GM19240 (cell line): ENCODE results near the gene CYP39A1.

Experiments used
- DNase-seq: peaks from one replicate; pipeline ENCODE4 v3.0.0; 2011; ENCODE audit warnings: low spot score; ENCODE audit not compliant: insufficient read length

Gene CYP39A1

DNA sequence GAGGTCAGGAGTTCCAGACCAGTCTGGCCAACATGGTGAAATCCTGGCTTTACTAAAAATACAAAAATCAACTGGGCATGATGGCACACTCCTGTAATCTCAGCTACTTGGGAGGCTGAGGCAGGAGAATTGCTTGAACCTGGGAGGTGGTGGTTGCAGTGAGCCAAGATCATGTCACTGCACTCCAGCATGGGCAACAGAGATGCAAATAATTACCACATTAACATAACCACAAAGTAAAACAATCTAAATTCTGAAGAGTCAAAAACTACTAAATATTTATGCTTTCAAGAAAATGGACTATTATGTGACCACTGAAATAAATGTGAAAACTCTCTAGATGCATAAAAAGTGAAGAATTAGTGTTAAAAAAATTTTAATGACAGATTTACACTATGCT lies 59.9 kb downstream of the CYP39A1 start:
- DNase-seq, result no peak

- no peak for DNase-seq
Observed at GRCh38 chr6:46592046-46592445, 60.6 kb downstream of the CYP39A1 start.

GRCh38 chr6:46590765-46591164 lies 61.9 kb downstream of the CYP39A1 start:
- DNase-seq, result no peak

GRCh38 chr6:46586906-46587305 lies 65.7 kb downstream of the CYP39A1 start:
- no peak for DNase-seq

DNA sequence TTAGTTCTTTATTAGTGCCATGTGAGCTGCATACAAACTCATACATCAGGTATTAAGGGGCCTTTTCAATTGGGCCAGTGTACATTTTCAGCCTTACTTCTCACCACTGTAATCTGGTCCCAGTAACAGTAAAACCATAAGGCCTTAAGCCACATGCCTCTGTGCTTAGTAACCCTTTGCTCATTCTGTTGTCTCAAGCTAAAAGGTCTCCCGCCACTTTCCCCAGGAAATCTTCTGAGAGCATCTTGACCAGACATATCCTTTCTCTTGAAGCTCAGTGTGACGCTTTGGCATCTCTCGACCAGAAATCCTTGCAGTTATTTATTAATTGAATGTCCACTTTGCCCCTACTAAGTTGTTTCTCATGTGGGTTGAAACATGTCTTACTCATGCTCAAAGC lies 68.0 kb downstream of the CYP39A1 start:
- DNase-seq, result no peak

- no peak for DNase-seq
Observed at GRCh38 chr6:46583721-46584120, 68.9 kb downstream of the CYP39A1 start.

DNA sequence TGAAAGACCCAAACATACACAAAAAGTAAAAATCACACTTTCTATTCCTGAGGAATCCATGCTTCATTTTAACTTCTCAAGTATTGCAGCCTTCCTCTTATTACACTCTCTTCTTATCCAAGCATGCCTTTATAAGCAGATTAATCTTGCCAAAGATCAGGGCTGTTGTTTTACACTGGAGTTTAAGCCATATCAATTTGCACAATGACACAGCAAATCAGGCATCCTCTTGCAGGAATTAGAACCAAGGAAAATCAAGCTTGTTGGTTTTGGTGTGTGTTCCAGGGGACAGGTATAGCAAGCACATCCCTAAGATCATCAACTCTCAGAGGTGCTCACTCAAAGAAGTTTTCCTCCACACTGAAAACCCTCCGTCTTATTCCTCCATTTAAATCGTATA lies 69.5 kb downstream of the CYP39A1 start:
- no peak for DNase-seq

- DNase-seq, result no peak
Observed at GRCh38 chr6:46581459-46582177, 71.0 kb downstream of the CYP39A1 start.

DNA sequence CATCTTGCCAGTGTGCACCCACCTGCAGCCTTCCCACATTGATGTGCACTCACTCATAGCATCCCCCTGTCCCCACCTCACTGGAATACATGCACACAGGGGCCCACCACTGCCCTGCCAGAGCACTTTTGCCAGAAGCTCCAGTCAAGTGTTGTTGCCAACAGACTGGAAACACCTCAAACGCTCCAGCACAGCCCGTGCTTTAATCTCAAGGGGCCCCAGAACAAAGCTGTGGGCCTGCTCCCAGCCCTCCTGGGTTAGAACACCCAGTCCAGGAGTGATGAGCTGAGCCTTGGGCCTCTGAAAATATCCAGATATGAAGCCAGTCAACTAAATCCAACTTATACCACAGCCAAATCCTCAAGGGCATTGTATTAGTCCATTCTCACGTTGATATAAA lies 77.1 kb downstream of the CYP39A1 start:
- no peak for DNase-seq

GRCh38 chr6:46573140-46573539 lies 79.5 kb downstream of the CYP39A1 start:
- DNase-seq, result no peak

GRCh38 chr6:46565531-46565930 lies 87.1 kb downstream of the CYP39A1 start:
- no peak for DNase-seq

DNA sequence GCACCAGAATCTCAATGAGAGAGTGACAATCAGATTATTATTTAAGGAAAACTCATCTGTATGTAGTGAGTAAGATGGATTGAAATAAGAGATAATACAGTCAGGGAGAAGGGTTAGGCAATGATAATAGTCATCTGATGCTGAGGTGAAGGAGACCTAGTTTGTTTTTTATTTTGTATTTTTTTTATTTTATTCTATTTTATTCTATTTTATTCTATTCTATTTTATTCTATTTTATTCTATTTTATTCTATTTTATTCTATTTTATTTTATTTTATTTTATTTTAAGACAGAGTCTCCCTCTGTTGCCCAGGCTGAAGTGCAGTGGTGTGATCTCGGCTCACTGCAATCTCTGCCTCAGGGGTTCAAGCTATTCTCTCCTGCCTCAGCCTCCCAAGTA lies 88.7 kb downstream of the CYP39A1 start:
- DNase-seq, result no peak

DNA sequence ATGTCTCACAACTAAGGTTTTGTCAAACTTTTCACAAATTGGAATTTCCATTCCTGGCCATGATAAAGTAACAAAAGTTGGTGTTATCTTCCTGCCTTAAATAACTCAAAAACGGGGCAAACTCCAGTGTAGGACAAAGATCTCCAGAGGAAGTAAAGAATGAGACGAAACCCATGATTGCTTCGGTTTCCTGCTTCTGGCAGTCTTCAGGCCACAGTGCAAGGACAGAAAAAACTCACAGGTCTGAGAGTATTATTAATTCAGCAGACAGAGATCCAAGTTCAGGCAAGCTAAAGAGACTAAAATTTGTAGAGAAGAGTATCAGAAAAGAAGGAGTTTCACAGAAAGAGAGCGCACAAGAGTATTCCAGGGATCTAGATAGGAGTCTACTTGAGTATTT lies 96.6 kb downstream of the CYP39A1 start:
- DNase-seq, result no peak

DNA sequence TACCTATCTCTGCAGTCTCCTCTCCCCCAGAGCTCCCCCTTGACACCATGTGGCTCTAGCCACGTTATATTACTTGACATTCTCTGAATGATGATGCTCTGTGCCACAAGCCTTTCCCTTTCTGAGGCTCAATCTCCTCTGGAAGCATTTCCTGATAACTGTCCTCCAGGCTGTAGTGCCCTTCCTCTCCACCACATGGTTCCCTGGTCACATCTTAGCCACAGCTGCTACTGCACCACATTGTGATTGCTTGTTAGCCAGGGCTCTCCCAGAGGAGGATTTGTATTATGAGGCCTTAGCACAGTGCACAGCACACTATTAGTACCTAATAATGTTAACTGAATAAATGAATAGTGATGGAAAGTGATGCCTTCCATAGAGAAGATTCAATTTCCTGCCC lies 97.5 kb downstream of the CYP39A1 start:
- no peak for DNase-seq

GRCh38 chr6:46549155-46549554 lies 103.5 kb downstream of the CYP39A1 start:
- DNase-seq, result no peak

DNA sequence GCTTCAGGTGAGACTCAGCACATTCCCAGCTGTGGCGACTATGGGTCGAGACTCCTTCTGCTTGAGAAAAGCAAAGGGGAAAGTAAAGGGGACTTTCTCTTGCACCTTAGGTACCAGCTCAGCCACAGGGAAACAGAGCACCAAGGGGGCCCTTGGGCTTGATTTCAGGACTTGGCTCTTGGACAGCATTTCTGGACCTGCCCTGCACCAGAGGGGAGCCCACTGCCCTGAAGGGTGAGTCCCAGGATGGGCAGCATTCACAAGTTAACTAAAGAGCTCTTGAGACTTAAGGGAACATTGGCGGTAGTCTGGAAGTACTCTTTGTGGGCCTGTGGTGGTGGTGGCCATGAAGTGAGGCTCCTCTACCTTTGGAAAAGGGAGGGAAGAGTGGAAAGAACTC lies 111.1 kb downstream of the CYP39A1 start:
- DNase-seq, result no peak

DNA sequence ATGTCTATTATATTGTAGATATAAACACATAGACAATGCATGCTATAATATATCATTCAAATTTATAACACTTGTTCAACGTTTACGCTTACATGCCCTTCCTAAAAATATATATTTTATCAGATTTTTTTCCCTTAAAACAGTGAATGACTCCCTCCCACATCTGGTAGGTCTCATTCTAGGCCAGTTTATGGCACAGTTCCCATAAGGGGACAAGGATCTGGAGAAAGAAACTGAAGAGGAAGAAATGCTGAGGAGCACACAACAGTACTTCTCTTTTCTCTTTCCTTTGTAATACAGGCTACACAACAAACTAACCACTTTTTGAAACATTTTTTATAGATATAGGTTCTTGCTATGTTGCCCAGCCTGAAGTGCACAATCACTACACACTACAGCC lies 112.8 kb downstream of the CYP39A1 start:
- DNase-seq, result no peak

DNA sequence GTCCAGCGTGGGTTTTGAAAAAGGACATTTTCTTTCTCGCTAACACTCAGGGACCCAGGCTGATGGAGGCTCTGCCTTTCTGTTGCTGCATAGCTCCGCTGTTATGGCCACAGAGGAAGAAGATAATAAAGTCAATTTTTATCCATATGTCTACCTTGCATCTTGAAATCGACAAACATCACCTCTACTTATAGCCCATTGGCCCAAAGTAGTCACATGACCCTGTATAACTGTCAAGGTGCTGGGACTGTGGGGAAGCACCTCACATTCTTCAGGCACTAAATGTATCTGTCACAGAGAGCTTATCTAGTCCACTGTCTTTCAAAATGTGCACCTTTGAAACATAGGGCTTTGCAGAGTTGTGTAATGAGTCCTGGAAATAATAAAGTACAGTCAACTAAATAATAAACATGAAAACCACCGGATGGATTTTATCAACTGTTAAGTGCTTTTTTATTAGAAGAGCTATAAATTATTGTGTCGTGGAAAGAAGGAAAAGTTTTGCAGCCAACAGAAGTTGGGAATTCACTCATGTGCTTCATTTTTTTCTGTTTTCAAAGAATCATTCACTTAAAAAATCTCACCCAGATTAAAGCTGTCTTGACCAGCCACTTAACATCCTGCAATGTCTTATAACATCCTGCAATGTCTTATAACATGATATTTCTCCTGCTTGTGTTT lies 113.7 kb downstream of the CYP39A1 start:
- no peak for DNase-seq

- DNase-seq, result no peak
Observed at GRCh38 chr6:46530896-46531295, 121.7 kb downstream of the CYP39A1 start.

DNA sequence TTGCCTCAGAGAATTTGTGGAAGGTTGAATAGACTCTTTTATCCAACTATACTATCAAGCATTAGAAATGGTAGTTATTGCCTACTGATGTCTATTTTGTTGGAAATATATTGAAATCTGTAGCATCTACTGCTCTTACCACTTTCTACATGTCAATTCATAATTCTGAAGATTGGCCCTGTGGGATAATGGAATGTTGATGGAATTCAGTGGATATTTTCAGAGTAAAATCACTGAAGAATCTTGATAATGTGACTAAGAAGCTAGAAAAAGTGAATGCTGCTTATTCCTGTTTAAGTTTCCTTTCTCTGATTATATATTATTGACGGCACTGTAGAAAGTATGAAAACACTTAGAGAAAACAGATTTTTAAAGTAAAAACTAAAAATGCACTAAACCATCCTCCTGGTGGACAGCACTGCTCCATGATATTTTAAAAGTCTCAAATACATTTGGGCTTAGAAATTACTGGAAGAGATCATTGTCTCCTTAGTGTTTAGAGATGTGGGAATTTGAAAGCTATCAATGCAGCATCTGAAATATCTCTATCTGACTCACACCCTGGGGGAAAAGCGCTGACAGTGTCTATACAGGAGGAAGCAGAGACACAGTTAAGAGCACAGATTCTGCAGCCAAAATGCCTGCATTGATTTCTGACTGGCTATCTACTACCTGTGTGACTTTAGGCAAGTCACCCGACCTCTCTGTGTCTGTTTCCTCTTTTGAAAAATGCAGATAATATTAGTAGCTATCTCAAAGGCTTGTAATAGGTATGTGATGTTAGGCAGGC lies 123.5 kb downstream of the CYP39A1 start:
- no peak for DNase-seq

GRCh38 chr6:46526607-46527006 lies 126.0 kb downstream of the CYP39A1 start:
- no peak for DNase-seq

DNA sequence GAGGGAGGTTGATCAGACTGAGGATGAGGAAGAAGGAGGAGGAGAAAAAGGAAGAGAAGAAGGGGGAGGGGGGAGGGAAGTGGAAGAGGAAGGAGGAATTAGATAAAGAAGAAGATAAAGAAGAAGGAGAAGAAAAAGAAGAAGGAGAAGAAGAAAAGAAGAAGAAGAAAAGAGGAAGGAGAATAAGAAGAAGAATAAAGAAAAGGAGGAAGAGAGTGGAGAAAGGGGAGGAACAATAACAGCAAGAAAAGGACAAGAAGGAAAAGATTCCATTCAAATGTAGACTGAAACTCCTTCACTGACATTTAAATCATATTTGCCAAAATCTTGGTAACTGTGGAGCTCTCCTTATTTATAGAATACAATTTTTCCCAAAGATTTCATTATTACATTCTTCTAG lies 127.0 kb downstream of the CYP39A1 start:
- DNase-seq, result no peak
